ENCODE results near the gene DLEC1. TPM values are rescaled to one million over a fixed set of nuclear protein-coding genes. Genes with fewer than 3 reads are reported as not detected.

Gene DLEC1
- total RNA-seq, 4 donors from 2014 or later = 0.44 to 1.7 (median 1.5) TPM

DNA sequence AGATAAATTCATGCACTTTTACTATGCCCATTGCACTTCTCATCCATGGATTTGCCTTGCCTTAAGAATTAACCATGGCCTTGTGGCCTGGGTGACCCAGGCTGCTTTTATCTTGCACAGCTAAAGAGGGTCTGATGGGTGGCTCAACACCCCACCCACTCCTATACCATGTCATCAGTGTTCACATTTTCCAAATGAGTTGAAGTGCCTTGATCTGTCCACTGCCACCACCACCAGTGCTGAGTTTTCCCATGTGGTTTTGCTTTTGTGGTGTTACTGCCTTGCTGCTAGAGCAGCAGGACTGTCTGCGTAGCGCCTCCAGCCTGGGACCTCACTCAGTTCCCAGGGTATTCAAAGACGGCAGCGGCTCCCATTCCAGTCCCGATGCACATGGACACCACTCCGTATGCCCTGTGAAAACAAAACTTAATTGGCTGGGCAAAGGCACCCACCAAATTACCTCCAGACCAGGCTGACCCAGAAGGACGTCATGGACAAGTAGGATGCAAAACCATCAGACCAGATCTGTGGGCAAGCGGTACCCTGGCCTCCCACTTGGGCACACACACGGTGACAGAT lies 83.8 kb downstream of the DLEC1 start:
- H3K4me1 ChIP-seq = peaks cover 0 to 3% of the 10 kb centered on the region in 2 donors
- H3K4me3 ChIP-seq (replicated peaks in 1 of 3) = no peak overlapping the region
- TF ChIP-seq, protein P1, sequence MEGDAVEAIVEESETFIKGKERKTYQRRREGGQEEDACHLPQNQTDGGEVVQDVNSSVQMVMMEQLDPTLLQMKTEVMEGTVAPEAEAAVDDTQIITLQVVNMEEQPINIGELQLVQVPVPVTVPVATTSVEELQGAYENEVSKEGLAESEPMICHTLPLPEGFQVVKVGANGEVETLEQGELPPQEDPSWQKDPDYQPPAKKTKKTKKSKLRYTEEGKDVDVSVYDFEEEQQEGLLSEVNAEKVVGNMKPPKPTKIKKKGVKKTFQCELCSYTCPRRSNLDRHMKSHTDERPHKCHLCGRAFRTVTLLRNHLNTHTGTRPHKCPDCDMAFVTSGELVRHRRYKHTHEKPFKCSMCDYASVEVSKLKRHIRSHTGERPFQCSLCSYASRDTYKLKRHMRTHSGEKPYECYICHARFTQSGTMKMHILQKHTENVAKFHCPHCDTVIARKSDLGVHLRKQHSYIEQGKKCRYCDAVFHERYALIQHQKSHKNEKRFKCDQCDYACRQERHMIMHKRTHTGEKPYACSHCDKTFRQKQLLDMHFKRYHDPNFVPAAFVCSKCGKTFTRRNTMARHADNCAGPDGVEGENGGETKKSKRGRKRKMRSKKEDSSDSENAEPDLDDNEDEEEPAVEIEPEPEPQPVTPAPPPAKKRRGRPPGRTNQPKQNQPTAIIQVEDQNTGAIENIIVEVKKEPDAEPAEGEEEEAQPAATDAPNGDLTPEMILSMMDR (IDR thresholded peaks at IDR 0.05) = no peak
- TF ChIP-seq POLR2A (IDR thresholded peaks at IDR 0.05) = no peak
- H3K27me3 ChIP-seq = no peaks in the 10 kb centered on the region
- intact Hi-C loops (cut with DNase I) = loop anchor here (10.0 kb wide), 1 partner anchor 352 kb away; no protein-coding TSS in a partner anchor
- H3K36me3 ChIP-seq = peaks cover 58 to 60% of the 10 kb centered on the region in 2 donors
- no peak for DNase-seq
- H3K27ac ChIP-seq = no peak overlapping the region
- no peaks in the 10 kb centered on the region for H3K9me3 ChIP-seq
- 94 to 96% methylated on average over 9 of the region's 9 CpGs for WGBS, 2 donors

- DNase-seq = no peak
- intact Hi-C loops (cut with DNase I) = loop anchor here (10.0 kb wide), 1 partner anchor 350 kb away; no protein-coding TSS in a partner anchor
- TF ChIP-seq, protein P1 (IDR thresholded peaks at IDR 0.05) = no peak
- TF ChIP-seq POLR2A (IDR thresholded peaks at IDR 0.05) = no peak
Observed at GRCh38 chr3:38124324-38125122, 85.5 kb downstream of the DLEC1 start.

DNA sequence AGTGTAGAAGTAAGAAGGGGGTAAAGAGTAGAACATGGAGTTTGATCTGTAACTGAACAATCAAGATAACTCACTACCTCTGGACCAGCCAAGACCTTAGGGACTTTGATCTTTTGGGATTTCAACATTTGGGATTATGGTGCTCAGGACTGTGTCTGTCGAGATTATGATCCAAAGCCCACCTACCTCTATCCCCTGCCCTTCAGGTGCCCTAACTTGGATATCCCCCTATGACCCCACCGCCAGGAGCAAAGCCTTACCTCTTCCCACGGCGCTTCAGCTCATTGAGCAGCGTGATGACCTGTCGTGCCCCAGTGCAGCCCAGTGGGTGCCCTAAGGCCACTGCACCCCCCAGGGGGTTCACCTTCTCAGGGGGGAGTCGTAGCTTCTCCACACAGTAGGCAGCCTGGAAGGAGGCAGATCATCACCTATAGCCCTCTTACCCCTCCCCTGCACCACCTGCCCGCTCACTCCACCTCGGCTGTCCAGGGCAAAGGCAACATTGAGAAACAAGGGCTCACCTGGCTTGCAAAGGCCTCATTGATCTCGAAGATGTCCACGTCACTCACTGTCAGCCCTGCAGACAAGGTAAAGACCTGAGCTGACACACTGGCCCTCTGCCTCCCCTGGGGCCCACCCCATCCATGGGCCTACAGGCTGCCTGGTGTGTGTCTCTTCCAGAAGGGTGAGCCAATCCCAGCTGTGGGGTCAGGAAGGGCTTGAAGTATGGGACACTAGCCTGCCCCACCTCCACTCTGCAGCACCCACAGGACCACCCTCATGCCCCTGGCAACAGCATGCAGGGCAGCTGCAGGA lies 86.5 kb downstream of the DLEC1 start:
- peaks cover 72 to 85% of the 10 kb centered on the region in 2 donors for H3K36me3 ChIP-seq
- no peak for DNase-seq

More at GRCh38 chr3:38124324-38125122, 85.5 kb downstream of the DLEC1 start:
- 84 to 85% methylated on average over 7 of the region's 7 CpGs for WGBS, 2 donors
- Histone ChIP-seq H3K27ac (no peak overlapping the region), H3K4me3 (replicated peaks in 1 of 3) (no peak overlapping the region), H3K9me3 (no peaks in the 10 kb centered on the region), H3K4me1 (peaks cover 0 to 8% of the 10 kb centered on the region in 2 donors), H3K36me3 (peaks cover 65 to 76% of the 10 kb centered on the region in 2 donors), H3K27me3 (no peaks in the 10 kb centered on the region)

DNA sequence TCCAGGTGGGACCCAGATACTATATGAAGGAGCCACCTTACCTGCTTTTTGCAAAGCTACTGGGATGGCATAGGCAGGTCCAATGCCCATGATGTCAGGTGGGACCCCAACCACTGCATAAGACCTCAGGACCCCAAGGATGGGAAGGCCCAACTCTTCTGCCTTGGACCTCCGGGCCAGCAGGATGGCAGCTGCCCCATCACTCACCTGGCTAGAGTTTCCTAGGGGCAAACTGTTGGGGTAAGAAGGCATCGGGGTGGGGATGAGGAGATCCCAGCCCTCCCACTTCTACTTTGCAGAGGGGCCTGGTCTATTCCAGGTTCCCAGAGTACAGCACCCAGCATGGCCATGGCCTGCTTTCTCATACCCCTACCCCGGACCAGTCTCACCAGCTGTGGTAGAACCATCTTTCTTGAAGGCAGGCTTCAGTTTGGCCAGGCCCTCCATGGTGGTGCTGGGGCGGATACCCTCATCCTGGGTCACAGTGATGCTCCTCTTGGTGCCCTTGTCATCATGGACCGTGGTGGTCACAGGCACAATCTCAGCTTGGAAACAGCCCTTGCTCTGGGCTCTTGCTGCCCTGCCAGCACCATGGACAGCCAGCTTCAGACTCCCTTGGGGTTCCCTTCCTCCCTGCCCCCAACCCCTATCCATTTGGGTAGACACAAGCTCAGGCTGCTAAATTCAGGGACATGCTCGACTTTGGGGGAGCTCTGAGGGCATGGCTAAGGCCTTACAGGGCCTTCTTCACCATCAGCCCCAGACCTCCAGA lies 87.3 kb downstream of the DLEC1 start:
- TF ChIP-seq POLR2A (IDR thresholded peaks at IDR 0.05) = no peak
- TF ChIP-seq, protein P1 (IDR thresholded peaks at IDR 0.05) = no peak
- intact Hi-C loops (cut with DNase I) = loop anchor here (10.0 kb wide), 1 partner anchor 348 kb away; no protein-coding TSS in a partner anchor
- H3K36me3 ChIP-seq = peaks cover 78 to 93% of the 10 kb centered on the region in 2 donors
- no peak for DNase-seq
- 95 to 98% methylated on average over 5 to 6 of the region's 6 CpGs for WGBS, 2 donors
- H3K4me3 ChIP-seq (replicated peaks in 1 of 3) = no peak overlapping the region
- H3K27me3 ChIP-seq = no peaks in the 10 kb centered on the region
- no peak overlapping the region for H3K27ac ChIP-seq
- H3K9me3 ChIP-seq = no peaks in the 10 kb centered on the region
- peaks cover 0 to 8% of the 10 kb centered on the region in 2 donors for H3K4me1 ChIP-seq

More for the DNA sequence above, 86.5 kb downstream of the DLEC1 start:
- H3K9me3 ChIP-seq = no peaks in the 10 kb centered on the region
- H3K27me3 ChIP-seq = no peaks in the 10 kb centered on the region
- TF ChIP-seq POLR2A (IDR thresholded peaks at IDR 0.05) = no peak
- TF ChIP-seq, protein P1 (IDR thresholded peaks at IDR 0.05) = no peak
- peaks cover 0 to 8% of the 10 kb centered on the region in 2 donors for H3K4me1 ChIP-seq
- intact Hi-C loops (cut with DNase I) = loop anchor here (10.0 kb wide), 1 partner anchor 349 kb away; no protein-coding TSS in a partner anchor
- no peak overlapping the region for H3K4me3 ChIP-seq (replicated peaks in 1 of 3)
- WGBS, 2 donors = 95 to 96% methylated on average over 6 to 11 of the region's 11 CpGs
- no peak overlapping the region for H3K27ac ChIP-seq
